KOPT-K1 (cell line): ENCODE measurements around the gene SNTB2.

Source experiments
- H3K27ac ChIP-seq: fragments of 200-600 bp; sonication (generic); 2 replicates; pipeline ENCODE4 v1.5.1; 2016; ENCODE audit warnings: antibody characterized with exemption, mild to moderate bottlenecking, low read depth, low read length; ENCODE audit not compliant: poor library complexity, severe bottlenecking
- H3K36me3 ChIP-seq: fragments of 200-600 bp; sonication (generic); 2 replicates; pipeline ENCODE4 v1.5.1; 2017; ENCODE audit warnings: antibody characterized with exemption, mild to moderate bottlenecking, low read length, moderate library complexity; ENCODE audit not compliant: insufficient read depth
- H3K9me3 ChIP-seq: fragments of 200-600 bp; sonication (generic); 2 replicates; pipeline ENCODE4 v1.5.1; 2017; ENCODE audit warnings: antibody characterized with exemption, low read length, mild to moderate bottlenecking; ENCODE audit not compliant: insufficient read depth, poor library complexity, severe bottlenecking

SNTB2 gene

DNA sequence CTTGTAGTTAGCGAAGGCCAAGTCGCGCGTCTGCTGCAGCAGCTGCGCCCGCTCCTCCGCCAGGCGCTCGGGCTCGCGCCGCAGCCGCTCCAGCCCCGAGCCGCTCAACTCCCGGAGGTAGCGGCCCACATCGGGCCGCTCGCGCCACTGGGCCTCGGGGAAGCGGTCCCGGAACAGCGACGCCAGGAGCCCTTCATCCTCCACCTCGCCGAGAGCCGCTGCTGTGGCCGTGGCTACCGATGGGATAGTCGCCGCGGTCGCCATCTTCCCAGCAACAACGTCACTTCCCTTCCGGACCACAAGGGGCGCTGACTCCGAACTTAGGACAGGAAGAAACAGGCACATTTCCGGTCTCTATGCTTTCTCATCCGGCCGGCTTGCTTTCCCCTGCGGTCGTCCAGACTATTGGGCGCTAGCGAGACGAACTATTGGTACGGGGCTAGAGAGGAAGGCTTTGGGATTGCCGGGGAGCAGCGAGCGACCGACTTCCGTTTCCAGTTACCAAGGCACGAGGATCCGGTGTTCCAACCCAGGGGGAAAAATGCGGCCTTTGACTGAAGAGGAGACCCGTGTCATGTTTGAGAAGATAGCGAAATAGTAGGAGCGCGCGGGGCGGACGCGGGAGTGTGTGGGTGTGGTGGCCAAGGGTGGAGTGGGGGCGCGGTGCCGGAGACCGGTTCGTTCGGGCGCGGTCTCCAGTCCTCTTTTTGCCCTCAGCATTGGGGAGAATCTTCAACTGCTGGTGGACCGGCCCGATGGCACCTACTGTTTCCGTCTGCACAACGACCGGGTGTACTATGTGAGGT is 152.5 kb downstream of the SNTB2 start, which contains the start of the genes COG8 and NIP7:
TSS of gene COG8 (minus strand) at position 276 of the 806 bp plus-strand sequence. CDS start at position 264, 12 bp downstream.
TSS of gene NIP7 (plus strand) at position 484 of the 806 bp plus-strand sequence. CDS start at position 542, 58 bp downstream.
- Histone ChIP-seq H3K27ac (peak within 1 kb of the TSS; percentile 80), H3K36me3 (peaks cover 62% of the 10 kb centered on the region)

GRCh38 chr16:69340095-69340644 is 153.2 kb downstream of the SNTB2 start:
- H3K27ac ChIP-seq, result peak overlapping the region; percentile 80
- peaks cover 60% of the 10 kb centered on the region for H3K36me3 ChIP-seq
- H3K9me3 ChIP-seq, result no peaks in the 10 kb centered on the region

More for the DNA sequence above, 152.5 kb downstream of the SNTB2 start, which contains the start of the genes COG8 and NIP7:
- no peaks in the 10 kb centered on the region for H3K9me3 ChIP-seq

DNA sequence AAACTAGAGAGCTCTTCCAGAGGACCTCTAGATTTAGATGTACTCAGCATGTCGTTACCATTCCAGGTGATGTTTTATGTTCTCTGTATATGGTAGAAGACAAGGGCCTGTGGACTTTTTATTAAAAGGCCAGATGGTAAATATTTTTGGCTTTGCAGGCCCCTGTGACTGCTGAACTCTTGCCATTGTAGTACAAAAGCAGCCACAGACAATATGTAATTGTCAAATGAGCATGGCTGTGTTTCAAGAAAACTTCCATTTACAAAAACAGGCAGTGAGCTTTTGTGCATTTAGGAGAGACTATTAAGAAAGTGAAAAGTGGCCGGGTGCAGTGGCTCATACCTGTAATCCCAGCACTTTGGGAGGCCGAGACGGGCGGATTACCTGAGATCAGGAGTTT is 157.2 kb downstream of the SNTB2 start:
- no peaks in the 10 kb centered on the region for H3K9me3 ChIP-seq
- peaks cover 55% of the 10 kb centered on the region for H3K36me3 ChIP-seq
- no peak overlapping the region for H3K27ac ChIP-seq

- H3K36me3 ChIP-seq, result peaks cover 65% of the 10 kb centered on the region
- no peaks in the 10 kb centered on the region for H3K9me3 ChIP-seq
- no peak overlapping the region for H3K27ac ChIP-seq
These were observed 159.0 kb downstream of the SNTB2 start for GRCh38 chr16:69345923-69346322.

DNA sequence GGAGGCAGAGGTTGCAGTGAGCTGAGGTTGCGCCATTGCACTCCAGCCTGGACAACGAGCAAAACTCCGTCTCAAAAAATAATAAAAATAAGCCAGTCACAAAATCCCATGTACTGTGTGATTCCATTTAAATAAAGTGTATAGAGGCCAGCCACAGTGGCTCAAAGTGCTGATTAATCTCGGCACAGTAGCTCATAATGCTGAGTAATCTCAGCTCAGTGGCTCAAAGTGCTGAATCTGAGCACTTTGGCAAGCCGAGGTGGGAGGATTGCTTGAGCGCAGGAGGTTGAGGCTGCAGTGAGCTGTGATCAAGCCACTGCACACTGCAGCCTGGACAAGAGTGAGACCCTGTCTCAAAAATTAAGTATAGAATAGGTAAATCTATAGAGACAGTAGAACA is 159.7 kb downstream of the SNTB2 start:
- Histone ChIP-seq H3K27ac (no peak overlapping the region), H3K36me3 (peaks cover 65% of the 10 kb centered on the region), H3K9me3 (no peaks in the 10 kb centered on the region)

GRCh38 chr16:69348222-69348621 is 161.3 kb downstream of the SNTB2 start:
- Histone ChIP-seq H3K36me3 (peaks cover 66% of the 10 kb centered on the region), H3K9me3 (no peaks in the 10 kb centered on the region), H3K27ac (no peak overlapping the region)

- Histone ChIP-seq H3K27ac (no peak overlapping the region), H3K9me3 (no peaks in the 10 kb centered on the region), H3K36me3 (peaks cover 56% of the 10 kb centered on the region)
These were observed 162.6 kb downstream of the SNTB2 start for GRCh38 chr16:69349536-69349935.

DNA sequence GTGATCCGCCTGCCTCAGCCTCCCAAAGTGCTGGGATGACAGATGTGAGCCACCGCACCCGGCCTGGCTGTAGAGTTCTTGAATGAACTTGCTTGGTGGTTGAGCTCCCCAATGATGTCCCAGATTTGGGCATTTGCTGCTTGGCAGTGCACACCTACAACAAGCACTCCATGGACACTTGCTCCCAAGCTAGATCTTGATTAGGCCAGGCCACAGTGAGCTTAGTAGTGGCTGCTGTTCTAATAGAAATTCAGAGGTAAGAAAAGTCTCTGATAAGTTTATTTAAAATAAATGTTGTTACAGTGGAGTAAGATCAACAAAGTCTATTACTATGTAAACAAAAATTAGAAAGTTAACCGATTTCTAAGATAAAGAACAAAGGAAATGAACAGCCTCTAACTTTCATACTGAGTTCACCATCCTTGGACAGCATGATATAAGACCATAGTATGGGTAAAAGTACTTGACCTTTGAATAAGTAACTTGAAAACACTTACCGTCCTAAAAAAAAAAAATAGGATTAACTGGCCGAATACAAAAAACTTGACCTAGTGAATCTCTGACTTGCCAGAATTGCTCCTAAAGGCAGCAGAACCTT is 163.7 kb downstream of the SNTB2 start:
- Histone ChIP-seq H3K27ac (no peak overlapping the region), H3K36me3 (peaks cover 58% of the 10 kb centered on the region), H3K9me3 (no peaks in the 10 kb centered on the region)

DNA sequence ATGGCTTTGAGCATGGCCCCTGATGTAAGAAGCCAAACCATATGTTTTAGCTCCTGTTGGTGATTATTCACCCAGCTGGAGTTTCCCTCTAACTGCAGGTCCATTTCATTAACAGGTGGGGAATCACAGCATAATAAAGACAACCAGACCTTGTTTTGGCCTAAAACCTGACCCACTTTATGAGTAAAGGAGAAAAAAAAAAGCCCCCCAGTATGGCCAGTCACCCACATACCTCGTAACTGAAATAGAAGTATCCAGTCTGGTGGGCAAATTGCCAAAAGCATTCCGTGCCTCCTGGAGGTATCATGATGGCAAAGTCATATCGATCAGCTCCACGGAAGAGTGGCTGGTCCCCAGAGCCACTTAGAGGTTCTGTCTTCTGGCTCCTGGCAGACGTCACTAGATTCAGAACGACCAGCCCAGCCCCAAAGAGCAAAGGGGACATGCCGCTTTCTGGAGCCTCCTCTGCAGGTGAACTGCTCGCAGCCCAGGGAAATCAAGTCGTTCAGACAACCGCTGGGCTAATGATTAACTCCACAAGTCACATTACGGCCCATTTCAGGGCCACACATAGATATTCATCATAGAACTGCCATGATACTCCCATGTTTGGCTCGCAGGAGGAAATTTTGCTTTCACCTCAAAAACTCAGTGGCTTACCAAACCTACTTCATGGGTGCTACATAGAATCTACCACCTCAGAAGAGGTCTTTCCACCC is 164.5 kb downstream of the SNTB2 start, which contains the start of gene TMED6:
TSS of gene TMED6 (minus strand) at position 478 of the 719 bp plus-strand sequence. CDS start at position 445, 33 bp downstream.
- Histone ChIP-seq H3K36me3 (peaks cover 63% of the 10 kb centered on the region), H3K9me3 (no peaks in the 10 kb centered on the region), H3K27ac (no peak within 1 kb of the TSS)
